T-helper 17 cell (primary cell): ENCODE data around the gene SORD. TPM values are rescaled to one million over a fixed set of nuclear protein-coding genes. Genes with fewer than 3 reads are reported as not detected.
"Not testable (repeated sequence)": the region's sequence is repeated elsewhere in the genome, so short reads cannot be mapped to it uniquely, and the experiment has no call there.

Source experiments
- ATAC-seq: fragments of 150-1000 bp; cut with Tn5 transposase; 2 replicates; pipeline ENCODE4 v1.10.0; 2021; ENCODE audit warnings: mild to moderate bottlenecking, moderate library complexity
- DNase-seq, 3 donors: peaks; one replicate each; pipeline versions ENCODE4 v3.0.0 to v3.0.0-alpha.2; 2020 to 2021
- H3K9me3 ChIP-seq: one replicate; pipeline ENCODE4 v1.7.0; 2013; ENCODE audit warnings: low read length, mild to moderate bottlenecking; ENCODE audit not compliant: control insufficient read depth, poor library complexity, severe bottlenecking
- H3K27ac Mint-ChIP-seq: one replicate; pipeline ENCODE4 v1.8.0; 2022; ENCODE audit warnings: mild to moderate bottlenecking, moderate library complexity, mixed read lengths
- H3K27me3 Mint-ChIP-seq: one replicate; pipeline ENCODE4 v1.8.0; 2022; ENCODE audit warnings: mixed read lengths
- H3K36me3 Mint-ChIP-seq: one replicate; pipeline ENCODE4 v1.8.0; 2022; ENCODE audit warnings: low read depth, mixed read lengths
- H3K4me1 Mint-ChIP-seq: one replicate; pipeline ENCODE4 v1.8.0; 2022; ENCODE audit warnings: mild to moderate bottlenecking, mixed read lengths
- H3K4me3 Mint-ChIP-seq: one replicate; pipeline ENCODE4 v1.8.0; 2022; ENCODE audit warnings: mild to moderate bottlenecking, moderate library complexity, mixed read lengths
- total RNA-seq, 4 donors: library from RNA in 2 of 4; stranded (reverse) in 2 of 4; gene quantifications; one replicate each; pipeline ENCODE4 v1.2.3 and lab custom pipeline; 2022 to 2026

Gene SORD
- total RNA-seq, 2 donors from 2014 or later: 2.1 to 3.7 TPM

GRCh38 chr15:45100884-45101625 is 78.1 kb downstream of the SORD start:
- no peaks in the 10 kb centered on the region for H3K9me3 ChIP-seq
- no peak for DNase-seq
- H3K27ac Mint-ChIP-seq: no peak overlapping the region
- no peak for ATAC-seq
- peaks cover 2% of the 10 kb centered on the region for H3K4me1 Mint-ChIP-seq
- no peak overlapping the region for H3K4me3 Mint-ChIP-seq
- peaks cover 61% of the 10 kb centered on the region for H3K27me3 Mint-ChIP-seq
- H3K36me3 Mint-ChIP-seq: no peaks in the 10 kb centered on the region

GRCh38 chr15:45101749-45102148 is 78.8 kb downstream of the SORD start:
- H3K4me3 Mint-ChIP-seq: no peak overlapping the region
- H3K4me1 Mint-ChIP-seq: peaks cover 2% of the 10 kb centered on the region
- H3K27ac Mint-ChIP-seq: no peak overlapping the region
- no peaks in the 10 kb centered on the region for H3K9me3 ChIP-seq
- peaks cover 67% of the 10 kb centered on the region for H3K27me3 Mint-ChIP-seq
- H3K36me3 Mint-ChIP-seq: no peaks in the 10 kb centered on the region
- no peak for ATAC-seq
- no peak for DNase-seq

- peaks cover 67% of the 10 kb centered on the region for H3K27me3 Mint-ChIP-seq
- H3K27ac Mint-ChIP-seq: no peak overlapping the region
- no peak for ATAC-seq
- no peaks in the 10 kb centered on the region for H3K9me3 ChIP-seq
- peaks cover 2% of the 10 kb centered on the region for H3K4me1 Mint-ChIP-seq
- no peak for DNase-seq
- H3K4me3 Mint-ChIP-seq: no peak overlapping the region
- no peaks in the 10 kb centered on the region for H3K36me3 Mint-ChIP-seq
Observed at GRCh38 chr15:45102226-45102625, 79.2 kb downstream of the SORD start.

- not testable (repeated sequence) for DNase-seq, H3K9me3 ChIP-seq, ATAC-seq, H3K36me3 Mint-ChIP-seq, H3K27ac Mint-ChIP-seq, H3K4me3 Mint-ChIP-seq, H3K4me1 Mint-ChIP-seq
- peaks cover 73% of the 10 kb centered on the region for H3K27me3 Mint-ChIP-seq
Observed at GRCh38 chr15:45104170-45104569, 81.2 kb downstream of the SORD start.

GRCh38 chr15:45105586-45105985 is 82.6 kb downstream of the SORD start:
- H3K36me3 Mint-ChIP-seq: no peaks in the 10 kb centered on the region
- peaks cover 1% of the 10 kb centered on the region for H3K4me1 Mint-ChIP-seq
- peaks cover 80% of the 10 kb centered on the region for H3K27me3 Mint-ChIP-seq
- no peak overlapping the region for H3K27ac Mint-ChIP-seq
- DNase-seq (no peak), ATAC-seq (no peak)
- H3K4me3 Mint-ChIP-seq: no peak overlapping the region
- H3K9me3 ChIP-seq: no peaks in the 10 kb centered on the region

- Mint-ChIP-seq H3K27me3 (peaks cover 78% of the 10 kb centered on the region), H3K4me3 (no peak overlapping the region), H3K4me1 (no peaks in the 10 kb centered on the region), H3K36me3 (no peaks in the 10 kb centered on the region), H3K27ac (no peak overlapping the region)
- ATAC-seq: no peak
- DNase-seq: no peak
- no peaks in the 10 kb centered on the region for H3K9me3 ChIP-seq
Observed at GRCh38 chr15:45106002-45106790, 83.2 kb downstream of the SORD start.

DNA sequence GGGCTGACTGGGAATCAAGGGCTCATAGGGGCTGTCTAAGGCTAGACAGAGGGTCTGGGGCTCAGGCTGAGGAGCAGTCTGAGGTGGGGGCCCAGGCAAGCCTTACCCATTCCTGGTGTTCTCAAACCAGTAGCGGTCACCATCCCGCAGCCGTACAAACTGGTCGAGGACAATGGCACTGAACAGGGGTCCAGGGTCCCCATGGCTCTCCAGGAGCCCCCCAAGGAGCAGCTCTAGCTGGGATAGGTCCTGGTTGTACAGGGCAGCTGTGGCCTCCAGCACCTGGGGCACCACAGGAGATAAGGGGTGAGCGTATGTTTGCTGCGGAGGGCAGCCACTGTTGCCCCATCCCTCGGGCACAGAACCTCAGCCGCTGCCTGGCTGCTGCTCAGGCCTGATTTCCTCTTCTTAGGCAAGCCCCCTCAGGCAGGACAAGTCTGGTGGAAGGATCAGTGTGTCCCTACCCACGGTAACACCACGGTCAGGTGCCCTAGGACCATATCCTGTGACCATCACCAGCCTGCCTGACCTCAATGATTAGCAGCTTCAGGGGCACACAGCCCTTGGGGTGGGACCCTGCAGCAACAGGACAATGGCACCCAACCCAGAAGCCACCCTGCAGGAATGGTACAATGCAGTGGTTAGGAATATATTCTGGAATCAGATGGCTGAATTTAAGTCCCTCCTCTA is 85.1 kb downstream of the SORD start:
- H3K27ac Mint-ChIP-seq: no peak overlapping the region
- DNase-seq: no peak
- ATAC-seq: no peak
- peaks cover 74% of the 10 kb centered on the region for H3K27me3 Mint-ChIP-seq
- H3K4me3 Mint-ChIP-seq: no peak overlapping the region
- peaks cover 8% of the 10 kb centered on the region for H3K4me1 Mint-ChIP-seq
- no peaks in the 10 kb centered on the region for H3K36me3 Mint-ChIP-seq
- no peaks in the 10 kb centered on the region for H3K9me3 ChIP-seq

- peaks cover 21% of the 10 kb centered on the region for H3K4me1 Mint-ChIP-seq
- peak overlapping the region; percentile 12 for H3K4me3 Mint-ChIP-seq
Observed at GRCh38 chr15:45110256-45110820, 87.3 kb downstream of the SORD start.

GRCh38 chr15:45111390-45112142 is 88.6 kb downstream of the SORD start:
- Mint-ChIP-seq H3K4me1 (peaks cover 24% of the 10 kb centered on the region), H3K36me3 (peaks cover 4% of the 10 kb centered on the region), H3K27ac (no peak overlapping the region), H3K4me3 (peak overlapping the region; percentile 81), H3K27me3 (peaks cover 75% of the 10 kb centered on the region)
- DNase-seq: no peak
- no peak for ATAC-seq
- H3K9me3 ChIP-seq: no peaks in the 10 kb centered on the region

More at GRCh38 chr15:45110256-45110820, 87.3 kb downstream of the SORD start:
- no peaks in the 10 kb centered on the region for H3K9me3 ChIP-seq
- ATAC-seq: no peak
- Mint-ChIP-seq H3K27me3 (peaks cover 74% of the 10 kb centered on the region), H3K27ac (no peak overlapping the region), H3K36me3 (peaks cover 4% of the 10 kb centered on the region)
- no peak for DNase-seq

DNA sequence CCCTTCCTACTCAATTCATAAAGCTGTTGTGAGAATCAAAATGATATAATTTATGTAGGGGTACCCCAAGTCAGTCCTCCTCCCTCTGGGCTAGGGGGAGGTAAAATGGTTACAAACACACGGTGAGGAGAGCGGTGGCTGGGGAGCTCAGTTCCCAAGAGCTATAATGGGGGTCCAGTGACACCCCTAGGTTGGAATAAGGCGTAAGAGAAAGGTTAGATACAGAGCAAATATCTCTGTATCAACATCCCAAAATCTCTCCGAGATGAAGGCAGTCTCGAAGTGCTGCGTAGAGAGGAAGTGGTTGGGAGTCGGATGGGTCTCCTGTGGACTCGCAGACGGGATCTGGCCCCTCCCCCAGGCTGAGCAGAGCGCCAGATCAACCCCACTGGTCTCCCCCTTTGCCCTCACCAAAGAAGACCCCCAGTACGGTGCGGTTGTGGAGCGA is 89.2 kb downstream of the SORD start:
- H3K27me3 Mint-ChIP-seq: peaks cover 78% of the 10 kb centered on the region
- H3K4me1 Mint-ChIP-seq: peaks cover 26% of the 10 kb centered on the region
- DNase-seq (no peak), ATAC-seq (peak; percentile 25)
- H3K4me3 Mint-ChIP-seq: peak overlapping the region; percentile 81
- H3K27ac Mint-ChIP-seq: no peak overlapping the region
- H3K9me3 ChIP-seq: no peaks in the 10 kb centered on the region
- H3K36me3 Mint-ChIP-seq: peaks cover 4% of the 10 kb centered on the region

DNA sequence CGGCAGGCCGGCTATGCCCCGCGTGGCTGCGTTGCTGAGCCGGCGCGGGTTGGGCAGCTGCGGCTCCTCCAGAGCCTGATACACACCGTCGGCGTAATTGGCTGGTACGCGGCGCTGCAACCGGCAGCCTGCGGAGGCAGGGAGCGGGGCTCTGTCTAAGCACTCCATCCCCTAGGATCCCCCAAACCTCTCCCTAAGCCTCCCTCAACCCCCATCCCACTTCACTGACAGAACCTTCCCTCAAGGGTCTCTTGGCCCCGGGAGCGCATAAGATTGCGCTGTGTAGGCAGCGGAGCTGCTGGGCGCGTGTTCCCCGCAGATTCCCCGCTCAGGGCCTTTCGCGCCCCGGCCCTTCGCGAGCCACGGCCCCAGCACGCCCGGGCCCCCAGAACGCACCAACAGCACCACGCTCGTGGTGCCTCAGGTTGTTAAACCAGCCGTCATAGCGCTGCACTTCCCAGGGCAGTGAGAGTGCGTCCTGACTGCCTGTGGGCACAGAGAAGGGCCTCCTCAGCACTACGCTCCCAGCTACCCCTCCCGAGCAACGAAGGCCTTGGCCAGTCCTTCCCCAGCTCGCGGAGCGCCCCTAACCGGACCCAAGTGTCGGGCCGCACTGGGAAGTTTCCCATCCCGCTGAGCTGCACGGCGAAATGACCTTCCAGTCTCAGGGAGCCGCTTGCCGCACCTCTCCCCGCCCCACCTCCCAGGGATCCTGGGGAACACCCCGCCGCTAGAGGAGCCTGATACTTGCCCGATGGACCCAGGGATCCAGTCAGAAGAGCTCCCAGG is 89.8 kb downstream of the SORD start:
- peak; percentile 32 for ATAC-seq
- peaks cover 32% of the 10 kb centered on the region for H3K4me1 Mint-ChIP-seq
- no peak for DNase-seq
- H3K4me3 Mint-ChIP-seq: peak overlapping the region; percentile 81
- H3K27ac Mint-ChIP-seq: no peak overlapping the region
- H3K9me3 ChIP-seq: no peaks in the 10 kb centered on the region
- H3K27me3 Mint-ChIP-seq: peaks cover 84% of the 10 kb centered on the region
- H3K36me3 Mint-ChIP-seq: peaks cover 4% of the 10 kb centered on the region
